ENCODE data around the gene SLC12A8.

Gene SLC12A8

GRCh38 chr3:125166599-125167136, 45.9 kb downstream of the SLC12A8 start:
- no peak overlapping the region for H3K27ac ChIP-seq (replicated peaks; ENCODE audit: low read length)
- DNase-seq (ENCODE audit: low spot score), result no peak
- no CpG with 5 or more reads among the region's 13 CpGs for WGBS, 2 donors (ENCODE audit: extremely low coverage in 2 of 2, insufficient read length in 2 of 2, insufficient replicate concordance in 1 of 2)

GRCh38 chr3:125165948-125166553, 46.5 kb downstream of the SLC12A8 start:
- Histone ChIP-seq H3K4me3 (ENCODE audit: low read length in 2 of 2) (no peak overlapping the region), H2BK15ac (ENCODE audit: low read length) (no peak overlapping the region), H3K4me2 (ENCODE audit: insufficient read depth, low read length, poor library complexity, severe bottlenecking) (no peak overlapping the region), H3K27me3 (ENCODE audit: control insufficient read depth in 3 of 3, insufficient read depth in 3 of 3, low read depth in 1 of 3, low read length in 3 of 3) (no peaks in the 10 kb centered on the region), H2BK12ac (ENCODE audit: low read length) (peak overlapping the region; percentile 52), H3K18ac (ENCODE audit: low read length) (peak overlapping the region; percentile 16), H3K23ac (ENCODE audit: low read depth, low read length, poor library complexity) (no peak overlapping the region), H3K79me1 (ENCODE audit: low read depth, low read length) (no peaks in the 10 kb centered on the region), H2BK5ac (ENCODE audit: low read length) (no peak overlapping the region), H3K4ac (ENCODE audit: low read length) (no peak overlapping the region), H3K36me3 (replicated peaks in 1 of 2; ENCODE audit: control insufficient read depth in 2 of 2, insufficient read depth in 2 of 2, low read length in 2 of 2) (no peaks in the 10 kb centered on the region), H3K9me3 (replicated peaks in 1 of 2; ENCODE audit: control insufficient read depth in 2 of 2, insufficient read depth in 1 of 2, low read depth in 1 of 2, low read length in 2 of 2) (no peaks in the 10 kb centered on the region), H3K4me1 (ENCODE audit: control insufficient read depth in 2 of 2, insufficient read depth in 1 of 2, low read depth in 1 of 2, low read length in 2 of 2) (peaks cover 11 to 15% of the 10 kb centered on the region in 2 donors), H2AFZ (ENCODE audit: low read length) (peak overlapping the region; percentile 26), H4K8ac (ENCODE audit: low read depth, low read length) (no peak overlapping the region), H3K14ac (ENCODE audit: low read length) (no peak overlapping the region), H3K9ac (ENCODE audit: low read depth, low read length, poor library complexity) (no peak overlapping the region), H2BK120ac (ENCODE audit: low read depth, low read length) (no peak overlapping the region), H2AK5ac (ENCODE audit: low read depth, low read length) (no peak overlapping the region), H4K91ac (ENCODE audit: low read depth, low read length, poor library complexity) (no peak overlapping the region), H3K27ac (replicated peaks; ENCODE audit: low read length) (no peak overlapping the region)
- no peak for DNase-seq (ENCODE audit: low spot score)
- no CpG with 5 or more reads among the region's 18 CpGs for WGBS, 2 donors (ENCODE audit: extremely low coverage in 2 of 2, insufficient read length in 2 of 2, insufficient replicate concordance in 1 of 2)

More at GRCh38 chr3:125166599-125167136, 45.9 kb downstream of the SLC12A8 start:
- no peak overlapping the region for H3K4ac ChIP-seq (ENCODE audit: low read length)
- H3K9ac ChIP-seq (ENCODE audit: low read depth, low read length, poor library complexity), result no peak overlapping the region
- no peak overlapping the region for H4K91ac ChIP-seq (ENCODE audit: low read depth, low read length, poor library complexity)
- peaks cover 9 to 10% of the 10 kb centered on the region in 2 donors for H3K4me1 ChIP-seq (ENCODE audit: control insufficient read depth in 2 of 2, insufficient read depth in 1 of 2, low read depth in 1 of 2, low read length in 2 of 2)
- H3K23ac ChIP-seq (ENCODE audit: low read depth, low read length, poor library complexity), result no peak overlapping the region
- H4K8ac ChIP-seq (ENCODE audit: low read depth, low read length), result no peak overlapping the region
- no peak overlapping the region for H2AK5ac ChIP-seq (ENCODE audit: low read depth, low read length)
- H3K4me3 ChIP-seq (ENCODE audit: low read length in 2 of 2), result no peak overlapping the region
- peak overlapping the region; percentile 26 for H2AFZ ChIP-seq (ENCODE audit: low read length)
- H2BK15ac ChIP-seq (ENCODE audit: low read length), result no peak overlapping the region
- H3K9me3 ChIP-seq (replicated peaks in 1 of 2; ENCODE audit: control insufficient read depth in 2 of 2, insufficient read depth in 1 of 2, low read depth in 1 of 2, low read length in 2 of 2), result no peaks in the 10 kb centered on the region
- no peak overlapping the region for H3K14ac ChIP-seq (ENCODE audit: low read length)
- H2BK12ac ChIP-seq (ENCODE audit: low read length), result no peak overlapping the region
- no peak overlapping the region for H2BK120ac ChIP-seq (ENCODE audit: low read depth, low read length)
- no peak overlapping the region for H3K4me2 ChIP-seq (ENCODE audit: insufficient read depth, low read length, poor library complexity, severe bottlenecking)
- no peaks in the 10 kb centered on the region for H3K36me3 ChIP-seq (replicated peaks in 1 of 2; ENCODE audit: control insufficient read depth in 2 of 2, insufficient read depth in 2 of 2, low read length in 2 of 2)
- no peak overlapping the region for H2BK5ac ChIP-seq (ENCODE audit: low read length)
- no peaks in the 10 kb centered on the region for H3K79me1 ChIP-seq (ENCODE audit: low read depth, low read length)
- no peak overlapping the region for H3K18ac ChIP-seq (ENCODE audit: low read length)
- H3K27me3 ChIP-seq (ENCODE audit: control insufficient read depth in 3 of 3, insufficient read depth in 3 of 3, low read depth in 1 of 3, low read length in 3 of 3), result no peaks in the 10 kb centered on the region

- H4K91ac ChIP-seq (ENCODE audit: low read depth, low read length, poor library complexity), result peak overlapping the region; percentile 48
- no peak overlapping the region for H3K9ac ChIP-seq (ENCODE audit: low read depth, low read length, poor library complexity)
- H4K8ac ChIP-seq (ENCODE audit: low read depth, low read length), result no peak overlapping the region
- H2BK120ac ChIP-seq (ENCODE audit: low read depth, low read length), result no peak overlapping the region
- no peaks in the 10 kb centered on the region for H3K36me3 ChIP-seq (replicated peaks in 1 of 2; ENCODE audit: control insufficient read depth in 2 of 2, insufficient read depth in 2 of 2, low read length in 2 of 2)
- H2BK12ac ChIP-seq (ENCODE audit: low read length), result peak overlapping the region; percentile 27
- H2BK15ac ChIP-seq (ENCODE audit: low read length), result peak overlapping the region; percentile 49
- no peak overlapping the region for H3K23ac ChIP-seq (ENCODE audit: low read depth, low read length, poor library complexity)
- no peak overlapping the region for H3K4me2 ChIP-seq (ENCODE audit: insufficient read depth, low read length, poor library complexity, severe bottlenecking)
- H3K27ac ChIP-seq (replicated peaks; ENCODE audit: low read length), result no peak overlapping the region
- H2AK5ac ChIP-seq (ENCODE audit: low read depth, low read length), result no peak overlapping the region
- no peak overlapping the region for H2AFZ ChIP-seq (ENCODE audit: low read length)
- no peak overlapping the region for H3K14ac ChIP-seq (ENCODE audit: low read length)
- WGBS, 2 donors (ENCODE audit: extremely low coverage in 2 of 2, insufficient read length in 2 of 2, insufficient replicate concordance in 1 of 2), result no CpG with 5 or more reads among the region's 17 CpGs
- DNase-seq (ENCODE audit: low spot score), result no peak
- no peak overlapping the region for H2BK5ac ChIP-seq (ENCODE audit: low read length)
- H3K9me3 ChIP-seq (replicated peaks in 1 of 2; ENCODE audit: control insufficient read depth in 2 of 2, insufficient read depth in 1 of 2, low read depth in 1 of 2, low read length in 2 of 2), result no peaks in the 10 kb centered on the region
- H3K4me3 ChIP-seq (ENCODE audit: low read length in 2 of 2), result no peak overlapping the region
- peak overlapping the region; percentile 63 for H3K18ac ChIP-seq (ENCODE audit: low read length)
- no peaks in the 10 kb centered on the region for H3K79me1 ChIP-seq (ENCODE audit: low read depth, low read length)
- H3K27me3 ChIP-seq (ENCODE audit: control insufficient read depth in 3 of 3, insufficient read depth in 3 of 3, low read depth in 1 of 3, low read length in 3 of 3), result no peaks in the 10 kb centered on the region
- peaks cover 11 to 22% of the 10 kb centered on the region in 2 donors for H3K4me1 ChIP-seq (ENCODE audit: control insufficient read depth in 2 of 2, insufficient read depth in 1 of 2, low read depth in 1 of 2, low read length in 2 of 2)
- no peak overlapping the region for H3K4ac ChIP-seq (ENCODE audit: low read length)
These were observed 47.2 kb downstream of the SLC12A8 start for GRCh38 chr3:125165189-125165947.

Measured in neuronal stem cell (in vitro differentiated cells).